Activated B cell treated with CpG ODN at 0.5 μM for 24 hours (primary cell): ENCODE data around the gene SKOR1. TPM values are rescaled to one million over a fixed set of nuclear protein-coding genes. Genes with fewer than 3 reads are reported as not detected.
A peak's percentile ranks its signal among the peaks of the same experiment; 100 is the strongest.

Experiments
- ATAC-seq: fragments of 200-7000 bp; cut with Tn5 transposase; one replicate; pipeline ENCODE4 v1.10.0; 2021; ENCODE audit warnings: low read depth, mild to moderate bottlenecking, moderate library complexity
- CTCF ChIA-PET: fragments of 350-600 bp; sonication (Branson Sonifier 250); formaldehyde crosslinking; loops from one replicate; lab custom pipeline; 2021; ENCODE audit warnings: antibody characterized with exemption; lab: Charles Lee
- POLR2A ChIA-PET: fragments of 350-600 bp; sonication (Branson Sonifier 250); formaldehyde crosslinking; loops from one replicate; lab custom pipeline; 2021; ENCODE audit warnings: antibody characterized with exemption; lab: Charles Lee
- DNase-seq: peaks from one replicate; pipeline ENCODE4 v3.0.0; 2022
- H3K27ac Mint-ChIP-seq: one replicate; pipeline ENCODE4 v1.8.0; 2020; ENCODE audit warnings: mixed read lengths
- H3K27me3 Mint-ChIP-seq: one replicate; pipeline ENCODE4 v1.8.0; 2021; ENCODE audit warnings: mixed read lengths
- H3K36me3 Mint-ChIP-seq: one replicate; pipeline ENCODE4 v1.8.0; 2021; ENCODE audit warnings: low read depth, mixed read lengths
- H3K4me1 Mint-ChIP-seq: one replicate; pipeline ENCODE4 v1.8.0; 2021; ENCODE audit warnings: mixed read lengths
- H3K4me3 Mint-ChIP-seq: one replicate; pipeline ENCODE4 v1.8.0; 2020; ENCODE audit warnings: mild to moderate bottlenecking, mixed read lengths
- H3K9me3 Mint-ChIP-seq: one replicate; pipeline ENCODE4 v1.8.0; 2020; ENCODE audit warnings: mixed read lengths
- CTCF ChIP-seq: fragments of 200-600 bp; IDR thresholded peaks from one replicate; pipeline ENCODE4 v1.8.0; 2022; ENCODE audit warnings: antibody characterized with exemption, mild to moderate bottlenecking
- intact Hi-C: fragments of 100-400 bp; cut with micrococcal nuclease; formaldehyde crosslinking; loops from one replicate; pipeline ENCODE4 v1.15.1; 2024
- total RNA-seq: library from RNA; stranded (reverse); gene quantifications from 2 replicates; pipeline ENCODE4 v1.2.3, GENCODE V29; 2022

Gene SKOR1
- total RNA-seq, 1 donor from 2014 or later, result 0.53 TPM

- POLR2A ChIA-PET, result no interaction called here
- ATAC-seq, result no peak
- no peak for DNase-seq
- no peak overlapping the region for H3K4me3 Mint-ChIP-seq
- no peak overlapping the region for H3K27ac Mint-ChIP-seq
- H3K9me3 Mint-ChIP-seq, result peaks cover 2% of the 10 kb centered on the region
- TF ChIP-seq CTCF, result no peak
- no peaks in the 10 kb centered on the region for H3K36me3 Mint-ChIP-seq
- CTCF ChIA-PET, result no interaction called here
- intact Hi-C loops, result no loop called here
- H3K4me1 Mint-ChIP-seq, result peaks cover 19% of the 10 kb centered on the region
- no peaks in the 10 kb centered on the region for H3K27me3 Mint-ChIP-seq
These were observed 24.2 kb downstream of the SKOR1 start for GRCh38 chr15:67849538-67849937.

GRCh38 chr15:67850336-67850735, 25.0 kb downstream of the SKOR1 start:
- ChIA-PET CTCF (no interaction called here), POLR2A (no interaction called here)
- Mint-ChIP-seq H3K27ac (no peak overlapping the region), H3K27me3 (no peaks in the 10 kb centered on the region), H3K4me3 (no peak overlapping the region), H3K36me3 (no peaks in the 10 kb centered on the region), H3K4me1 (peaks cover 19% of the 10 kb centered on the region), H3K9me3 (peaks cover 2% of the 10 kb centered on the region)
- ATAC-seq (no peak), DNase-seq (no peak)
- TF ChIP-seq CTCF, result no peak
- intact Hi-C loops, result no loop called here

GRCh38 chr15:67850994-67851571, 25.8 kb downstream of the SKOR1 start:
- no peak overlapping the region for H3K4me3 Mint-ChIP-seq
- ChIA-PET POLR2A (no interaction called here), CTCF (no interaction called here)
- H3K27ac Mint-ChIP-seq, result no peak overlapping the region
- peak; percentile 50 for ATAC-seq
- intact Hi-C loops, result no loop called here
- no peak for TF ChIP-seq CTCF
- H3K9me3 Mint-ChIP-seq, result peaks cover 2% of the 10 kb centered on the region
- peaks cover 23% of the 10 kb centered on the region for H3K4me1 Mint-ChIP-seq
- no peaks in the 10 kb centered on the region for H3K27me3 Mint-ChIP-seq
- no peak for DNase-seq
- H3K36me3 Mint-ChIP-seq, result no peaks in the 10 kb centered on the region

- no peak for TF ChIP-seq CTCF
- Mint-ChIP-seq H3K27me3 (no peaks in the 10 kb centered on the region), H3K4me3 (no peak overlapping the region), H3K9me3 (peaks cover 2% of the 10 kb centered on the region), H3K4me1 (peaks cover 24% of the 10 kb centered on the region), H3K27ac (no peak overlapping the region), H3K36me3 (no peaks in the 10 kb centered on the region)
- POLR2A ChIA-PET, result no interaction called here
- DNase-seq, result no peak
- intact Hi-C loops, result no loop called here
- CTCF ChIA-PET, result no interaction called here
- ATAC-seq, result no peak
These were observed 27.1 kb downstream of the SKOR1 start for GRCh38 chr15:67852418-67852817.

- Mint-ChIP-seq H3K27ac (no peak overlapping the region), H3K4me3 (no peak overlapping the region), H3K27me3 (no peaks in the 10 kb centered on the region), H3K9me3 (peaks cover 2% of the 10 kb centered on the region), H3K4me1 (peaks cover 24% of the 10 kb centered on the region), H3K36me3 (no peaks in the 10 kb centered on the region)
- TF ChIP-seq CTCF, result no peak
- ChIA-PET POLR2A (interaction anchor here (0.7 to 1.2 kb wide), 2 partner anchors 12 to 772 kb away, joined by 6 to 16 read pairs; no protein-coding TSS in a partner anchor), CTCF (interaction anchor here (1.2 to 2.6 kb wide), 2 partner anchors 10 to 359 kb away, joined by 4 to 10 read pairs; no protein-coding TSS in a partner anchor)
- intact Hi-C loops, result no loop called here
- no peak for DNase-seq
- ATAC-seq, result no peak
These were observed 28.1 kb downstream of the SKOR1 start for GRCh38 chr15:67853454-67853853.
